IMR-90 (cell line): ENCODE data around the gene PSMG4. TPM values are rescaled to one million over a fixed set of nuclear protein-coding genes. Genes with fewer than 3 reads are reported as not detected.

Source experiments
- ATAC-seq: fragments of 200-7000 bp; cut with Tn5 transposase; 2 replicates; pipeline ENCODE4 v1.9.1; 2020; ENCODE audit warnings: low read depth, mild to moderate bottlenecking, moderate library complexity
- BruUV-seq: library from RNA; stranded (reverse); fragments of 400-500 nt; replicated peaks from 2 replicates; lab custom pipeline; 2021; lab: Mats Ljungman, UMichigan
- CTCF ChIA-PET: fragments of 300-600 bp; formaldehyde crosslinking; extraction: SDS; loops from one replicate; lab custom pipeline; 2021; ENCODE audit warnings: antibody characterized with exemption; lab: Yijun Ruan, JAX
- POLR2A ChIA-PET: fragments of 300-600 bp; sonication (Branson Sonifier 250); formaldehyde crosslinking; loops from one replicate; lab custom pipeline; 2022; ENCODE audit warnings: antibody characterized with exemption; ENCODE audit not compliant: unreplicated experiment; lab: Charles Lee
- DNase-seq: peaks from one replicate; pipeline ENCODE4 v3.0.0; 2013
- H2AFZ ChIP-seq: replicated peaks from 2 replicates; pipeline ENCODE3; 2013; ENCODE audit warnings: low read length, mild to moderate bottlenecking; ENCODE audit not compliant: poor library complexity
- H2AK5ac ChIP-seq: 2 replicates; pipeline ENCODE4 v1.6.1; 2013; ENCODE audit warnings: low read depth, low read length, inconsistent platforms
- H2AK9ac ChIP-seq: replicated peaks from 2 replicates; pipeline ENCODE3; 2013; ENCODE audit warnings: mild to moderate bottlenecking, low read depth, low read length, moderate library complexity; ENCODE audit not compliant: poor library complexity
- H2BK120ac ChIP-seq: 2 replicates; pipeline ENCODE4 v1.6.1; 2013; ENCODE audit warnings: low read depth, low read length, inconsistent platforms
- H2BK15ac ChIP-seq: 3 replicates; pipeline ENCODE4 v1.6.1; 2013; ENCODE audit warnings: low read depth, low read length, inconsistent platforms
- H2BK20ac ChIP-seq: 2 replicates; pipeline ENCODE4 v1.6.1; 2013; ENCODE audit warnings: low read depth, mild to moderate bottlenecking, inconsistent platforms, low read length, moderate library complexity
- H2BK5ac ChIP-seq: 2 replicates; pipeline ENCODE4 v1.6.1; 2013; ENCODE audit warnings: mild to moderate bottlenecking, low read depth, low read length, inconsistent platforms; ENCODE audit not compliant: poor library complexity, severe bottlenecking
- H3K14ac ChIP-seq: replicated peaks from 2 replicates; pipeline ENCODE4 v1.6.1; 2013; ENCODE audit warnings: low read depth, low read length, inconsistent platforms
- H3K18ac ChIP-seq: 2 replicates; pipeline ENCODE4 v1.6.1; 2013; ENCODE audit warnings: low read depth, low read length, control low read depth
- H3K23ac ChIP-seq: 2 replicates; pipeline ENCODE4 v1.6.1; 2013; ENCODE audit warnings: low read depth, low read length, inconsistent platforms
- H3K27ac ChIP-seq: 2 replicates; pipeline ENCODE4 v1.5.1; 2013; ENCODE audit warnings: mild to moderate bottlenecking, control low read depth, low read length; ENCODE audit not compliant: insufficient read depth
- H3K27me3 ChIP-seq: 2 replicates; pipeline ENCODE4 v1.6.1; 2013; ENCODE audit warnings: low read length; ENCODE audit not compliant: control insufficient read depth, insufficient read depth
- H3K36me3 ChIP-seq: 2 replicates; pipeline ENCODE4 v1.6.1; 2013; ENCODE audit warnings: low read length, mixed read lengths; ENCODE audit not compliant: control insufficient read depth, insufficient read depth
- H3K4ac ChIP-seq: 2 replicates; pipeline ENCODE4 v1.6.1; 2013; ENCODE audit warnings: low read depth, low read length, inconsistent platforms
- H3K4me1 ChIP-seq: 2 replicates; pipeline ENCODE4 v1.6.1; 2013; ENCODE audit warnings: low read length, mixed read lengths; ENCODE audit not compliant: control insufficient read depth, insufficient read depth
- H3K4me2 ChIP-seq: 2 replicates; pipeline ENCODE4 v1.6.1; 2013; ENCODE audit warnings: low read depth, mild to moderate bottlenecking, control low read depth, low read length, moderate library complexity
- H3K4me3 ChIP-seq: 2 replicates; pipeline ENCODE4 v1.5.1; 2013; ENCODE audit warnings: low read depth, mild to moderate bottlenecking, control low read depth, low read length, moderate library complexity; ENCODE audit not compliant: insufficient read depth
- H3K56ac ChIP-seq: 2 replicates; pipeline ENCODE4 v1.6.1; 2013; ENCODE audit warnings: low read length, inconsistent platforms; ENCODE audit not compliant: insufficient read depth; ENCODE audit errors: extremely low read depth
- H3K79me1 ChIP-seq, 2 experiments: 2 replicates each; pipeline ENCODE4 v1.6.1; 2013; ENCODE audit warnings: low read length in 2 of 2, inconsistent platforms in 1 of 2, low read depth in 1 of 2
- H3K9ac ChIP-seq: 2 replicates; pipeline ENCODE4 v1.6.1; 2013; ENCODE audit warnings: low read depth, low read length, control low read depth
- H3K9me1 ChIP-seq: 2 replicates; pipeline ENCODE4 v1.6.1; 2013; ENCODE audit warnings: low read length, inconsistent platforms; ENCODE audit not compliant: insufficient read depth
- H3K9me3 ChIP-seq: 2 replicates; pipeline ENCODE4 v1.6.1; 2013; ENCODE audit warnings: low read length; ENCODE audit not compliant: control insufficient read depth, insufficient read depth
- H4K20me1 ChIP-seq: 2 replicates; pipeline ENCODE4 v1.6.1; 2013; ENCODE audit warnings: low read length, inconsistent platforms; ENCODE audit not compliant: insufficient read depth
- H4K5ac ChIP-seq: 2 replicates; pipeline ENCODE4 v1.6.1; 2013; ENCODE audit warnings: mild to moderate bottlenecking, low read depth, low read length, control low read depth
- H4K8ac ChIP-seq, 2 experiments: 2 replicates each; pipeline ENCODE4 v1.6.1; 2013; ENCODE audit warnings: low read depth in 2 of 2, low read length in 2 of 2, control low read depth in 1 of 2, inconsistent platforms in 1 of 2
- H4K91ac ChIP-seq: 2 replicates; pipeline ENCODE4 v1.6.1; 2013; ENCODE audit warnings: low read depth, low read length, inconsistent platforms; ENCODE audit not compliant: insufficient read depth
- CEBPB ChIP-seq: IDR thresholded peaks from 2 replicates; pipeline ENCODE4 v1.6.1; 2012; ENCODE audit warnings: low read depth, low read length, improper control_type of control experiment
- CHD1 ChIP-seq: IDR thresholded peaks from 2 replicates; pipeline ENCODE4 v1.6.1; 2012; ENCODE audit warnings: low read depth, low read length, improper control_type of control experiment
- MAZ ChIP-seq: IDR thresholded peaks from 2 replicates; pipeline ENCODE4 v1.6.1; 2012; ENCODE audit warnings: low read depth, mild to moderate bottlenecking, low read length, improper control_type of control experiment, moderate library complexity, borderline replicate concordance
- RAD21 ChIP-seq: IDR thresholded peaks from 2 replicates; pipeline ENCODE4 v1.6.1; 2012; ENCODE audit warnings: low read length, improper control_type of control experiment
- RCOR1 ChIP-seq: IDR thresholded peaks from 2 replicates; pipeline ENCODE4 v1.6.1; 2012; ENCODE audit warnings: mild to moderate bottlenecking, low read length, improper control_type of control experiment; ENCODE audit not compliant: insufficient replicate concordance
- WGBS, 2 experiments: methylation state at CpG; one replicate each; pipeline versions ENCODE4 v1.1.5 to v1.1.7; 2013; ENCODE audit warnings: missing lambda C conversion rate in 2 of 2; ENCODE audit not compliant: insufficient read length in 1 of 2; ENCODE audit errors: extremely low coverage in 2 of 2; 5-methylcytosine and 5-hydroxymethylcytosine counted together
- dilution Hi-C: fragments of 300-500 bp; cut with HindIII; formaldehyde crosslinking; loops from one replicate; pipeline ENCODE4 v1.14.3; 2018; ENCODE audit warnings: low sequenced_read_pairs; ENCODE audit not compliant: unreplicated experiment
- in situ Hi-C: fragments of 300-500 bp; cut with MboI; formaldehyde crosslinking; loops from 3 replicates; pipeline ENCODE4 v1.14.3; 2019; ENCODE audit warnings: low sequenced_read_pairs, inconsistent platforms, mixed read lengths
- intact Hi-C: fragments of 100-400 bp; cut with micrococcal nuclease; formaldehyde crosslinking; loops from 2 replicates; pipeline ENCODE4 v1.10.0; 2022
- polyA plus RNA-seq, 3 experiments: library from polyadenylated mRNA; depleted of rRNA; stranded (reverse); fragments of >200 nt; gene quantifications; 2 replicates each; pipeline ENCODE4 v1.2.3, GENCODE V29; 2012; ENCODE audit warnings: low replicate concordance in 1 of 3
- total RNA-seq: library from RNA; depleted of rRNA; stranded (reverse); fragments of >200 nt; gene quantifications from 2 replicates; pipeline ENCODE4 v1.2.3, GENCODE V29; 2012

PSMG4 gene
- total and polyA plus RNA-seq, 2 of the 4 experiments (the other 2 are of a cell fraction), result 5.6 to 13.4 TPM

- BruUV-seq, result no TSS peak
- Histone ChIP-seq H3K4me1 (peaks cover 20% of the 10 kb centered on the region), H3K79me1 (no peaks in the 10 kb centered on the region), H3K18ac (no peak overlapping the region), H4K5ac (no peak overlapping the region), H3K4me3 (no peak overlapping the region), H2BK20ac (no peak overlapping the region), H2AFZ (peak overlapping the region; percentile 23), H3K9me3 (no peaks in the 10 kb centered on the region), H3K56ac (no peak overlapping the region), H3K4ac (peak overlapping the region; percentile 37; the same call in 1 of the 2 replicates), H2BK120ac (no peak overlapping the region), H3K4me2 (no peak overlapping the region), H3K23ac (no peak overlapping the region), H3K36me3 (no peaks in the 10 kb centered on the region), H2BK5ac (no peak overlapping the region), H4K20me1 (no peaks in the 10 kb centered on the region), H3K9ac (no peak overlapping the region), H4K91ac (no peak overlapping the region; the same call in 1 of the 2 replicates), H3K14ac (no peak overlapping the region), H2AK5ac (peak overlapping the region; percentile 1; the same call in 1 of the 2 replicates), H4K8ac (peak overlapping the region in 1 of 2 experiments; percentile 57; a peak in 1 of 4 replicates), H2AK9ac (no peak overlapping the region), H3K9me1 (peaks cover 6% of the 10 kb centered on the region), H3K27ac (no peak overlapping the region), H2BK15ac (no peak overlapping the region), H3K27me3 (no peaks in the 10 kb centered on the region)
- intact Hi-C loops (no loop called here), dilution Hi-C loops (no loop called here), in situ Hi-C loops (no loop called here)
- TF ChIP-seq RAD21, result no peak
- no peak for TF ChIP-seq MAZ
- no peak for TF ChIP-seq RCOR1
- TF ChIP-seq CEBPB, result no peak
- TF ChIP-seq CHD1, result no peak
- POLR2A ChIA-PET, result no interaction called here
- WGBS, 2 experiments, result 75% methylated on average over 4 of the region's 9 CpGs; no CpG with 5 or more reads in 1 of the 2 experiments
- CTCF ChIA-PET, result interaction anchor here (1.2 kb wide), 1 partner anchor 16 kb away, joined by 3 read pairs; no protein-coding TSS in a partner anchor
- no peak for ATAC-seq
- DNase-seq, result peak; percentile 33
These were observed 48.6 kb upstream of the PSMG4 start for GRCh38 chr6:3210024-3210610.
